Activated naive CD8-positive, alpha-beta T cell (primary cell): ENCODE results near the gene RANBP17.
"Not testable (repeated sequence)": the region's sequence is repeated elsewhere in the genome, so short reads cannot be mapped to it uniquely, and the experiment has no call there.

ENCODE experiments used
- H3K27ac Mint-ChIP-seq: one replicate; pipeline ENCODE4 v1.8.0; 2021; ENCODE audit warnings: mixed read lengths
- H3K27me3 Mint-ChIP-seq: one replicate; pipeline ENCODE4 v1.8.0; 2021; ENCODE audit warnings: mixed read lengths
- H3K36me3 Mint-ChIP-seq: one replicate; pipeline ENCODE4 v1.8.0; 2021; ENCODE audit warnings: mixed read lengths
- H3K4me1 Mint-ChIP-seq: one replicate; pipeline ENCODE4 v1.8.0; 2021; ENCODE audit warnings: low read depth, mixed read lengths
- H3K4me3 Mint-ChIP-seq: one replicate; pipeline ENCODE4 v1.8.0; 2021; ENCODE audit warnings: mild to moderate bottlenecking, mixed read lengths
- H3K9me3 Mint-ChIP-seq: one replicate; pipeline ENCODE4 v1.8.0; 2021; ENCODE audit warnings: low read depth, mixed read lengths

RANBP17 gene

GRCh38 chr5:171041893-171042292 lies 180.1 kb downstream of the RANBP17 start:
- H3K27ac Mint-ChIP-seq, H3K4me1 Mint-ChIP-seq, H3K36me3 Mint-ChIP-seq, H3K27me3 Mint-ChIP-seq, H3K9me3 Mint-ChIP-seq, H3K4me3 Mint-ChIP-seq: not testable (repeated sequence)

- no peak overlapping the region for H3K4me3 Mint-ChIP-seq
- H3K36me3 Mint-ChIP-seq: no peaks in the 10 kb centered on the region
- H3K27me3 Mint-ChIP-seq: peaks cover 6% of the 10 kb centered on the region
- no peaks in the 10 kb centered on the region for H3K4me1 Mint-ChIP-seq
- H3K9me3 Mint-ChIP-seq: peaks cover 8% of the 10 kb centered on the region
- no peak overlapping the region for H3K27ac Mint-ChIP-seq
These were observed 189.1 kb downstream of the RANBP17 start for GRCh38 chr5:171050916-171051315.

DNA sequence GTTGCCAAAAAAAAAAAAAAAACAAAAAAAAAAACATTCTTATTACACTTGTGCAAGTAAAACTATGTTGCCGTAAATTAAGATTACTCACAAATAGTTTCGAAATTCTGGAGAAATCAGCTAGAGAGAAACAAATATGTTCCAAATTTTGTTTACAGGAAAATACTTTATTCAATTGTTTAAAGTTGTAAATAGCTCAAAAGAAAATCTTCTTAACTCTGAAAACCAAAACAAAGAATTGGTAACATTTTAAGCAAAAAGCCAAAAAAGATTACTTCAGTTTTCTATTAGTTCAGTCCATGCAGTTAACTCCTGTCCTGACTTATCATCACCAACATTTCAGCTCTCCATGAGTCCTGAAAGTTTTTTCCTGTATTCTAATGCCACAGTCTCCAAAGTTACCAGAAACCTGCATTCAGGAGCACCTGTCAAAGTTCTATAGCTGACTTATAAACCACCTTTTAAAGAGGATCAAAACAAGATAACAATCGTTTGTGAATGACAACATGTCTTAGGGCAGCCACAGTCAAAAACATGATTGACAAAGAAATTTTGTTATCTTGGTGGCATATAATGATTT lies 194.1 kb downstream of the RANBP17 start:
- Mint-ChIP-seq H3K36me3 (no peaks in the 10 kb centered on the region), H3K27ac (no peak overlapping the region), H3K27me3 (peaks cover 6% of the 10 kb centered on the region), H3K4me1 (no peaks in the 10 kb centered on the region), H3K4me3 (no peak overlapping the region), H3K9me3 (peaks cover 13% of the 10 kb centered on the region)

DNA sequence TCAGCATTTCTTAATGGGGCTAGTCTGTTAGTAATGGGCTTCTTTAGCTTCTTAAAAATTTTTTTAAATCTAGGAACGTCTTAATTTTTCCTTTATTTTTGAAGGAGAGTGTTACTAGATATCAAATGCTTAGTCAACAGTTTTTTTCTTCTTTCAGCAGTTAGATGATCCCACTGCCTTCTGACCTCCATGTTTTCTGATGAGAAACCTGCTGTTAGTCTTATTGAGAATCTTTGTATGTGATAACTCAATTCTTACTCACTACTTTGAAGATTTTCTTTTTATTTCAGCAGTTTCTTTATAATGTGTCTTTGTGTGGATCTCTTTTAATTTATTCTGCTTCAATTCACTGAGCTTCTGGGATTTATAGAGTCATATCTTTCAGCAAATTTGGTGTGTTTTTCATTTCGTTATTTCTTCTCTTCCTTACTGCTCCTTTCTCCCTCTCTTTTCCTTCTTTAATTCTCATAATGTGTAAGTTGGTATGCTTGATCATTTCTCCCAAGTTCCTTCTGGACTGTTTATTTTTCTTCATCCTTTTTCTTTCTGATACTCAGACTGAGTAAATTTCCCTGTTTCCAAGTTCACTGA lies 205.8 kb downstream of the RANBP17 start:
- peaks cover 9% of the 10 kb centered on the region for H3K36me3 Mint-ChIP-seq
- peaks cover 25% of the 10 kb centered on the region for H3K9me3 Mint-ChIP-seq

GRCh38 chr5:171074747-171075146 lies 212.9 kb downstream of the RANBP17 start:
- Mint-ChIP-seq H3K4me3 (no peak overlapping the region), H3K4me1 (no peaks in the 10 kb centered on the region), H3K36me3 (no peaks in the 10 kb centered on the region), H3K27ac (no peak overlapping the region), H3K27me3 (peaks cover 6% of the 10 kb centered on the region), H3K9me3 (peaks cover 10% of the 10 kb centered on the region)

More for the DNA sequence above, 205.8 kb downstream of the RANBP17 start:
- Mint-ChIP-seq H3K4me1 (no peaks in the 10 kb centered on the region), H3K27ac (no peak overlapping the region), H3K4me3 (no peak overlapping the region), H3K27me3 (peaks cover 11% of the 10 kb centered on the region)

DNA sequence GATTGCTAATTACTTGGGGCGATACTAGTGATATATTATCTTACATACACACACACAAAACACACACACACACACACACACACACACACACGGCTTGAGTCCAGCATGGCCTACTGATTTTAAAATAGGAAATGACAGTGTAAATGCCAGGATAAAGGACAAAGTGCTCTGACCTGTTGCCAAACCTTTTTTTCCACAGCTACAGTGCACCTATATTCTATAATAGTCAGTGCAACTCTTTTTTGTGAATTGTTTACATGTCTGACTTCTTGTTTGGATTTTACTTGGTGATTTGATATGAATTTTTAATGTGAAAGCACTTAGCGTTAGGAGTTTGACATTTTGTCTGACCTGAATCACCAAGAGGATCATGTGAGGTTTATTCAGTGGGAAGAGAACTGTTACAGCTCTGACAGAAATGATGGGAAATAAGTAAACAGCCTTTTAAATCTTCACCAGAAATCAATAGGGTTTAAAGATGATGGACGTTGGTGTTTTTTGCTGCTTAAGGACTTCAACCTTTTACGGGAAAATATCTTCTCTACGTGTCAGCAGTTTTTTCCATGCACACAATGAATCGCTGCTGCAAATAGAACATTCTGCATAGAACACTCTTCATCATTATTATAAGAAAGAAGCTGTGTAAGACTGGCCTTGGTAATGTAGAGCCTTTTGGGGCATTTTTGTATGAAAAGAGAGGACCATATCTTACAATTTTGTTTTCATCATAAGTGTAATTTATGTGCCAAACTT lies 218.5 kb downstream of the RANBP17 start:
- Mint-ChIP-seq H3K4me3 (no peak overlapping the region), H3K36me3 (no peaks in the 10 kb centered on the region), H3K27ac (no peak overlapping the region), H3K4me1 (no peaks in the 10 kb centered on the region), H3K9me3 (peaks cover 10% of the 10 kb centered on the region), H3K27me3 (no peaks in the 10 kb centered on the region)

- Mint-ChIP-seq H3K27ac (no peak overlapping the region), H3K27me3 (no peaks in the 10 kb centered on the region), H3K36me3 (no peaks in the 10 kb centered on the region), H3K9me3 (peaks cover 9% of the 10 kb centered on the region), H3K4me1 (no peaks in the 10 kb centered on the region), H3K4me3 (no peak overlapping the region)
These were observed 219.5 kb downstream of the RANBP17 start for GRCh38 chr5:171081319-171081718.

GRCh38 chr5:171092194-171092593 lies 230.4 kb downstream of the RANBP17 start:
- no peaks in the 10 kb centered on the region for H3K27me3 Mint-ChIP-seq
- H3K27ac Mint-ChIP-seq: no peak overlapping the region
- H3K36me3 Mint-ChIP-seq: no peaks in the 10 kb centered on the region
- H3K4me1 Mint-ChIP-seq: no peaks in the 10 kb centered on the region
- H3K9me3 Mint-ChIP-seq: peaks cover 5% of the 10 kb centered on the region
- H3K4me3 Mint-ChIP-seq: no peak overlapping the region

DNA sequence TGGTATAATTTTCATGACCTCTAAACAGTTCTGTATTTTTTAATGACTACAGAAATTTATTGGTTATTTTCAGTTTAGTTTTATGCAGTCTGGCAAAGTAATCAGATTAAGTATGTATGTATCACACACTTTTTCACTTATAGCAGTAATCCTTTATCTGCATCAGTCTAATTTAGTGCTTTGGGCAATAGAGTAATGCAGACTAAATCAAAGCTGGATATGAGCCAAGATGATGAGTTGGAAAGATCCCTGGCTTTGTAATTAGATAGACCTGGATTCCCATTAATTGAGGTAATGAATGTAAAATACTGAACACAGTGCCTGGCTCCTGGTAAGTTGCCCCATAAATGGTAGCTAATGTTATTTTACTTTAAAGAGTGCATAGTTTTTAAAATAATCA lies 231.8 kb downstream of the RANBP17 start:
- Mint-ChIP-seq H3K27me3 (no peaks in the 10 kb centered on the region), H3K27ac (no peak overlapping the region), H3K36me3 (no peaks in the 10 kb centered on the region), H3K4me1 (no peaks in the 10 kb centered on the region), H3K9me3 (peaks cover 5% of the 10 kb centered on the region), H3K4me3 (no peak overlapping the region)

DNA sequence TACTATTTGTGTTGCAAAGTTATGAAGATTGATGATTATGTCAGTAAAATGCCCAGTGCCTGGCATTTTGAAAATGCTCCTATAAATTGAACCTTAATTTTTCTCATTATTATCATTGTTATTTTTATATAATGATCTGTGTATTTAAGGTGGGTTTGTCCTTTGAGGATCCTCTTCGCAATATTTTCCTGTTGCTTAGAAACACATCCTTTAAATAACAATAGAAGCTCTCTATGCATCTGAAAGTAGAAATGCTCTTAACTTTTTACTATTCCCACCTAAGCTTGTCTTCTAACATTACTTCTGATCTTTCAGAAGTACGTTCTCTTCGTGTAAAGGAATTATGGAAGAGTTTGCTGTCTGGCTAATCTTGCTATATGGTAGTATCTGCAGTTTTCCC lies 232.5 kb downstream of the RANBP17 start:
- Mint-ChIP-seq H3K9me3 (peaks cover 5% of the 10 kb centered on the region), H3K4me1 (no peaks in the 10 kb centered on the region), H3K27me3 (no peaks in the 10 kb centered on the region), H3K27ac (no peak overlapping the region), H3K4me3 (no peak overlapping the region), H3K36me3 (no peaks in the 10 kb centered on the region)

GRCh38 chr5:171102877-171103610 lies 241.2 kb downstream of the RANBP17 start:
- Mint-ChIP-seq H3K36me3 (no peaks in the 10 kb centered on the region), H3K4me3 (no peak overlapping the region), H3K27me3 (peaks cover 2% of the 10 kb centered on the region), H3K27ac (no peak overlapping the region), H3K9me3 (no peaks in the 10 kb centered on the region), H3K4me1 (no peaks in the 10 kb centered on the region)

GRCh38 chr5:171107669-171108068 lies 245.9 kb downstream of the RANBP17 start:
- Mint-ChIP-seq H3K27ac (no peak overlapping the region), H3K9me3 (no peaks in the 10 kb centered on the region), H3K27me3 (peaks cover 2% of the 10 kb centered on the region), H3K4me3 (no peak overlapping the region), H3K4me1 (no peaks in the 10 kb centered on the region), H3K36me3 (no peaks in the 10 kb centered on the region)

GRCh38 chr5:171115519-171115918 lies 253.7 kb downstream of the RANBP17 start:
- H3K9me3 Mint-ChIP-seq: peaks cover 13% of the 10 kb centered on the region
- no peak overlapping the region for H3K27ac Mint-ChIP-seq
- H3K27me3 Mint-ChIP-seq: peaks cover 1% of the 10 kb centered on the region
- no peaks in the 10 kb centered on the region for H3K4me1 Mint-ChIP-seq
- no peak overlapping the region for H3K4me3 Mint-ChIP-seq
- H3K36me3 Mint-ChIP-seq: no peaks in the 10 kb centered on the region

GRCh38 chr5:171116719-171117118 lies 254.9 kb downstream of the RANBP17 start:
- no peak overlapping the region for H3K27ac Mint-ChIP-seq
- no peak overlapping the region for H3K4me3 Mint-ChIP-seq
- no peaks in the 10 kb centered on the region for H3K4me1 Mint-ChIP-seq
- peaks cover 4% of the 10 kb centered on the region for H3K27me3 Mint-ChIP-seq
- H3K36me3 Mint-ChIP-seq: no peaks in the 10 kb centered on the region
- peaks cover 15% of the 10 kb centered on the region for H3K9me3 Mint-ChIP-seq

GRCh38 chr5:171120986-171121622 lies 259.3 kb downstream of the RANBP17 start:
- H3K36me3 Mint-ChIP-seq: no peaks in the 10 kb centered on the region
- H3K4me1 Mint-ChIP-seq: no peaks in the 10 kb centered on the region
- no peak overlapping the region for H3K27ac Mint-ChIP-seq
- H3K4me3 Mint-ChIP-seq: no peak overlapping the region
- peaks cover 15% of the 10 kb centered on the region for H3K9me3 Mint-ChIP-seq
- peaks cover 12% of the 10 kb centered on the region for H3K27me3 Mint-ChIP-seq
